Measurements from ENCODE around the gene HES4.

- no peak for TF ChIP-seq EZH2phosphoT487 (IDR thresholded peaks at IDR 0.05; ENCODE audit: borderline replicate concordance, low read length)
- no peak for TF ChIP-seq EZH2 (IDR thresholded peaks at IDR 0.05; ENCODE audit: low read length, unreplicated experiment)
Observed at GRCh38 chr1:993379-993995, 6.4 kb downstream of the HES4 start.
